CD4-positive, CD25-positive, alpha-beta regulatory T cell (primary cell): ENCODE measurements around the gene SGPP2. TPM values are rescaled to one million over a fixed set of nuclear protein-coding genes. Genes with fewer than 3 reads are reported as not detected.

Experiments
- ATAC-seq, 2 donors: fragments of 150-1000 bp; cut with Tn5 transposase; one replicate each; pipeline ENCODE4 v1.10.0; 2021; ENCODE audit warnings: low read depth in 2 of 2, moderate number of reproducible peaks in 2 of 2, moderate library complexity in 1 of 2
- DNase-seq, 3 donors: peaks; one replicate each; pipeline versions ENCODE4 v3.0.0 to v3.0.0-alpha.2; 2012 to 2022; ENCODE audit warnings: mixed read lengths in 1 of 3
- H3K27ac ChIP-seq: one replicate; pipeline ENCODE4 v1.7.0; 2013; ENCODE audit warnings: mild to moderate bottlenecking, low read length; ENCODE audit not compliant: insufficient read depth, poor library complexity, severe bottlenecking
- H3K27me3 ChIP-seq: one replicate; pipeline ENCODE4 v1.7.0; 2013; ENCODE audit warnings: low read length; ENCODE audit not compliant: control insufficient read depth, insufficient read depth
- H3K36me3 ChIP-seq: one replicate; pipeline ENCODE4 v1.7.0; 2013; ENCODE audit warnings: mild to moderate bottlenecking, low read length, moderate library complexity; ENCODE audit not compliant: control insufficient read depth, insufficient read depth
- H3K4me1 ChIP-seq: 2 replicates; pipeline ENCODE4 v1.7.0; 2013; ENCODE audit warnings: mild to moderate bottlenecking, low read length; ENCODE audit not compliant: insufficient read depth, control insufficient read depth, poor library complexity, severe bottlenecking
- H3K4me3 ChIP-seq: one replicate; pipeline ENCODE4 v1.7.0; 2013; ENCODE audit warnings: low read depth, mild to moderate bottlenecking, low read length, moderate library complexity
- H3K9me3 ChIP-seq, 2 experiments: 1 replicate in 1 of 2; 2 replicates in 1 of 2; pipeline ENCODE4 v1.7.0; 2013; ENCODE audit warnings: low read length in 2 of 2, mild to moderate bottlenecking in 1 of 2, moderate library complexity in 1 of 2; ENCODE audit not compliant: control insufficient read depth in 2 of 2
- H3K27ac Mint-ChIP-seq, 3 donors: one replicate each; pipeline ENCODE4 v1.8.0; 2020 to 2022; ENCODE audit warnings: mild to moderate bottlenecking in 3 of 3, mixed read lengths in 3 of 3, moderate library complexity in 2 of 3
- H3K27me3 Mint-ChIP-seq: one replicate; pipeline ENCODE4 v1.8.0; 2022; ENCODE audit warnings: mild to moderate bottlenecking, mixed read lengths
- H3K36me3 Mint-ChIP-seq: one replicate; pipeline ENCODE4 v1.8.0; 2020; ENCODE audit warnings: mixed read lengths
- H3K4me1 Mint-ChIP-seq, 4 donors: one replicate each; pipeline ENCODE4 v1.8.0; 2020 to 2022; ENCODE audit warnings: mixed read lengths in 4 of 4, mild to moderate bottlenecking in 1 of 4
- H3K4me3 Mint-ChIP-seq, 4 donors: one replicate each; pipeline ENCODE4 v1.8.0; 2020 to 2022; ENCODE audit warnings: mild to moderate bottlenecking in 4 of 4, mixed read lengths in 4 of 4, moderate library complexity in 3 of 4
- H3K9me3 Mint-ChIP-seq, 7 donors: one replicate each; pipeline ENCODE4 v1.8.0; 2020 to 2022; ENCODE audit warnings: mixed read lengths in 7 of 7, mild to moderate bottlenecking in 3 of 7, moderate library complexity in 2 of 7
- polyA plus RNA-seq, 4 donors: library from polyadenylated mRNA; unstranded; fragments of 300-500 nt; fragmentation: Illumina TruSeq; gene quantifications; one replicate each; pipeline ENCODE4 v1.2.3, GENCODE V29; 2021
- total RNA-seq: library from RNA; stranded (reverse); gene quantifications from one replicate; pipeline ENCODE4 v1.2.3, GENCODE V29; 2022

Gene SGPP2
- total and polyA plus RNA-seq, 5 donors from 2014 or later, result 2.7 to 8.3 (median 4.9) TPM

GRCh38 chr2:222494104-222494739 is 69.9 kb downstream of the SGPP2 start:
- no peaks in the 10 kb centered on the region for H3K27me3 Mint-ChIP-seq
- Histone ChIP-seq H3K4me3 (no peak overlapping the region), H3K27me3 (no peaks in the 10 kb centered on the region), H3K36me3 (no peaks in the 10 kb centered on the region), H3K27ac (no peak overlapping the region), H3K4me1 (no peaks in the 10 kb centered on the region), H3K9me3 (no peaks in the 10 kb centered on the region)
- no peak overlapping the region for H3K4me3 Mint-ChIP-seq
- no peak overlapping the region for H3K27ac Mint-ChIP-seq
- peaks cover 13% of the 10 kb centered on the region for H3K36me3 Mint-ChIP-seq
- no peak for DNase-seq
- H3K9me3 Mint-ChIP-seq, result peaks cover 0 to 10% (median 2%) of the 10 kb centered on the region in 7 donors
- peaks cover 0 to 13% (median 0%) of the 10 kb centered on the region in 4 donors for H3K4me1 Mint-ChIP-seq
- no peak for ATAC-seq

- Histone ChIP-seq H3K4me3 (no peak overlapping the region), H3K9me3 (no peaks in the 10 kb centered on the region), H3K27me3 (no peaks in the 10 kb centered on the region), H3K36me3 (no peaks in the 10 kb centered on the region), H3K4me1 (no peaks in the 10 kb centered on the region), H3K27ac (no peak overlapping the region)
- peaks cover 0 to 10% (median 2%) of the 10 kb centered on the region in 7 donors for H3K9me3 Mint-ChIP-seq
- H3K27me3 Mint-ChIP-seq, result no peaks in the 10 kb centered on the region
- peaks cover 0 to 17% (median 0%) of the 10 kb centered on the region in 4 donors for H3K4me1 Mint-ChIP-seq
- no peak overlapping the region for H3K4me3 Mint-ChIP-seq
- no peak for DNase-seq
- peaks cover 16% of the 10 kb centered on the region for H3K36me3 Mint-ChIP-seq
- ATAC-seq, result no peak
- H3K27ac Mint-ChIP-seq, result no peak overlapping the region
These were observed 71.0 kb downstream of the SGPP2 start for GRCh38 chr2:222495388-222495787.

GRCh38 chr2:222499226-222499625 is 74.9 kb downstream of the SGPP2 start:
- no peaks in the 10 kb centered on the region for H3K27me3 Mint-ChIP-seq
- ATAC-seq (no peak), DNase-seq (no peak)
- no peaks in the 10 kb centered on the region for H3K27me3 ChIP-seq
- H3K4me1 Mint-ChIP-seq, result peaks cover 0 to 22% (median 8%) of the 10 kb centered on the region in 4 donors
- no peak overlapping the region for H3K4me3 Mint-ChIP-seq
- peaks cover 0 to 2% (median 0%) of the 10 kb centered on the region in 7 donors for H3K9me3 Mint-ChIP-seq
- no peak overlapping the region for H3K27ac ChIP-seq
- no peak overlapping the region for H3K27ac Mint-ChIP-seq
- H3K9me3 ChIP-seq, result no peaks in the 10 kb centered on the region
- H3K4me3 ChIP-seq, result no peak overlapping the region
- no peaks in the 10 kb centered on the region for H3K36me3 ChIP-seq
- no peaks in the 10 kb centered on the region for H3K4me1 ChIP-seq
- H3K36me3 Mint-ChIP-seq, result peaks cover 11% of the 10 kb centered on the region

GRCh38 chr2:222504191-222504590 is 79.8 kb downstream of the SGPP2 start:
- Histone ChIP-seq H3K27ac (no peak overlapping the region), H3K4me1 (no peaks in the 10 kb centered on the region), H3K4me3 (no peak overlapping the region), H3K27me3 (no peaks in the 10 kb centered on the region), H3K9me3 (no peaks in the 10 kb centered on the region), H3K36me3 (no peaks in the 10 kb centered on the region)
- Mint-ChIP-seq H3K9me3 (peaks cover 0 to 2% (median 0%) of the 10 kb centered on the region in 7 donors), H3K4me1 (peaks cover 6 to 19% (median 17%) of the 10 kb centered on the region in 4 donors), H3K27me3 (no peaks in the 10 kb centered on the region), H3K27ac (no peak overlapping the region), H3K4me3 (no peak overlapping the region), H3K36me3 (peaks cover 7% of the 10 kb centered on the region)
- no peak for DNase-seq
- ATAC-seq, result no peak

- Mint-ChIP-seq H3K4me1 (peaks cover 6 to 19% (median 17%) of the 10 kb centered on the region in 4 donors), H3K27ac (peak overlapping the region in 1 of 3 donors; percentile 12), H3K27me3 (no peaks in the 10 kb centered on the region), H3K36me3 (peaks cover 3% of the 10 kb centered on the region), H3K9me3 (peaks cover 0 to 2% (median 0%) of the 10 kb centered on the region in 7 donors), H3K4me3 (peak overlapping the region in 1 of 4 donors; percentile 5)
- Histone ChIP-seq H3K27ac (no peak overlapping the region), H3K4me3 (peak overlapping the region; percentile 37), H3K4me1 (no peaks in the 10 kb centered on the region), H3K36me3 (no peaks in the 10 kb centered on the region), H3K9me3 (no peaks in the 10 kb centered on the region), H3K27me3 (no peaks in the 10 kb centered on the region)
- ATAC-seq, result peak in 1 of 2 donors; percentile 16
- peak in 1 of 3 donors; percentile 60 for DNase-seq
These were observed 80.4 kb downstream of the SGPP2 start for GRCh38 chr2:222504719-222505118.

- Histone ChIP-seq H3K9me3 (no peaks in the 10 kb centered on the region), H3K27me3 (no peaks in the 10 kb centered on the region), H3K27ac (no peak overlapping the region), H3K4me1 (no peaks in the 10 kb centered on the region), H3K4me3 (no peak overlapping the region), H3K36me3 (no peaks in the 10 kb centered on the region)
- Mint-ChIP-seq H3K4me1 (peaks cover 6 to 19% (median 15%) of the 10 kb centered on the region in 4 donors), H3K36me3 (peaks cover 10% of the 10 kb centered on the region), H3K4me3 (no peak overlapping the region), H3K27ac (no peak overlapping the region), H3K9me3 (peaks cover 0 to 7% (median 0%) of the 10 kb centered on the region in 7 donors), H3K27me3 (no peaks in the 10 kb centered on the region)
- no peak for DNase-seq
- ATAC-seq, result no peak
These were observed 82.0 kb downstream of the SGPP2 start for GRCh38 chr2:222506230-222506935.

GRCh38 chr2:222514901-222515300 is 90.6 kb downstream of the SGPP2 start:
- H3K9me3 Mint-ChIP-seq, result peaks cover 0 to 5% (median 2%) of the 10 kb centered on the region in 7 donors
- H3K36me3 Mint-ChIP-seq, result peaks cover 15% of the 10 kb centered on the region
- H3K27me3 Mint-ChIP-seq, result no peaks in the 10 kb centered on the region

More at GRCh38 chr2:222514901-222515300, 90.6 kb downstream of the SGPP2 start:
- Histone ChIP-seq H3K27ac (no peak overlapping the region), H3K4me1 (no peaks in the 10 kb centered on the region), H3K9me3 (no peaks in the 10 kb centered on the region), H3K36me3 (no peaks in the 10 kb centered on the region), H3K27me3 (no peaks in the 10 kb centered on the region), H3K4me3 (no peak overlapping the region)
- no peak overlapping the region for H3K4me3 Mint-ChIP-seq
- peaks cover 0 to 4% (median under 1%) of the 10 kb centered on the region in 4 donors for H3K4me1 Mint-ChIP-seq
- ATAC-seq (no peak), DNase-seq (no peak)
- H3K27ac Mint-ChIP-seq, result no peak overlapping the region
